CD4-positive, alpha-beta T cell treated with Interleukin-15 for 4 hours (primary cell): ENCODE results near the gene RFWD3.

ENCODE experiments used
- DNase-seq: peaks from one replicate; pipeline ENCODE4 v3.0.0-alpha.2; 2020; ENCODE audit warnings: low spot score

The RFWD3 gene

GRCh38 chr16:74622005-74622404 is 44.7 kb downstream of the RFWD3 start:
- no peak for DNase-seq

- DNase-seq = no peak
These were observed 49.4 kb downstream of the RFWD3 start for GRCh38 chr16:74617206-74617788.

DNA sequence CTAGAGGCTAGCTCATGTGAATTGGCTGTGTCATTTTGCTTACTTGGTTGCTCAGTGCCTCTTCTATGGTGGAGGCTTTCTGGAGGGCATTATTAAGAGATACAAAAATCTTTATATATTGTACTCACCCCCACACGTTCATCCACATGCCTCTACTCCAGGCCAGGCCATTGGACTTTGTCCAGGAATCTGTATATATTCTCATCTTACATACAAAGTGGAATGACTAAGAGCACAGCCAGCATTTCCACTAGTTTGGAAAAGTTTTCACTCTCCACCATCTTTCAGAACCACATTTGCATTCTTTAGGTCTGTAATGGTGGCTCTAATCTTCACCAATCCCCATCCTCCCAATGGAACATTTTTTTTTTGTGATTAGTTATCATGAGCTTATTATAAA is 55.0 kb downstream of the RFWD3 start:
- DNase-seq = no peak

GRCh38 chr16:74608944-74609343 is 57.7 kb downstream of the RFWD3 start:
- DNase-seq = peak; percentile 60

GRCh38 chr16:74608381-74608780 is 58.3 kb downstream of the RFWD3 start:
- DNase-seq = no peak

DNA sequence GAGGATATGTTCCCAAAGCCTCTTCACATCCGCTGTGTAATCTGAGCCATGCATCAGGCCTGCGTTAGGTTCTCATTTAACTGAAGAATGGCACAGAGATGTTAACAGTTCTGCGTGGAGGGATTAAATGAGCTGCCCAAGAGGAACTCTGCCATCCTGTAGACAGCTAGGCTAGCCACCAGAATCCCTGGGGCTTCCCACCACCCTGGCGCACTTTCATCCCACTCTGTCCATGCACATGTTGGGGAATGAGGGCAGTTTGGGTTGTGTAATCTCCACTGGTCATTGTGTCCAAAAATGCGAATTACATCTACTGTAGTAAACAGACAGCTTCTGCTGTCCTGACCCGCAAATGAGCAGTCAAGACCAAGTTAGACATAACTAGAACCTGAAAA is 58.7 kb downstream of the RFWD3 start:
- DNase-seq = no peak

GRCh38 chr16:74607310-74607961 is 59.2 kb downstream of the RFWD3 start:
- no peak for DNase-seq

- DNase-seq = peak; percentile 88
These were observed 60.0 kb downstream of the RFWD3 start, which contains the start of gene GLG1 for GRCh38 chr16:74606521-74607309. Gene GLG1, minus strand, starts transcription at chr16:74607114. Its CDS starts 20 bp downstream, at chr16:74607094.

DNA sequence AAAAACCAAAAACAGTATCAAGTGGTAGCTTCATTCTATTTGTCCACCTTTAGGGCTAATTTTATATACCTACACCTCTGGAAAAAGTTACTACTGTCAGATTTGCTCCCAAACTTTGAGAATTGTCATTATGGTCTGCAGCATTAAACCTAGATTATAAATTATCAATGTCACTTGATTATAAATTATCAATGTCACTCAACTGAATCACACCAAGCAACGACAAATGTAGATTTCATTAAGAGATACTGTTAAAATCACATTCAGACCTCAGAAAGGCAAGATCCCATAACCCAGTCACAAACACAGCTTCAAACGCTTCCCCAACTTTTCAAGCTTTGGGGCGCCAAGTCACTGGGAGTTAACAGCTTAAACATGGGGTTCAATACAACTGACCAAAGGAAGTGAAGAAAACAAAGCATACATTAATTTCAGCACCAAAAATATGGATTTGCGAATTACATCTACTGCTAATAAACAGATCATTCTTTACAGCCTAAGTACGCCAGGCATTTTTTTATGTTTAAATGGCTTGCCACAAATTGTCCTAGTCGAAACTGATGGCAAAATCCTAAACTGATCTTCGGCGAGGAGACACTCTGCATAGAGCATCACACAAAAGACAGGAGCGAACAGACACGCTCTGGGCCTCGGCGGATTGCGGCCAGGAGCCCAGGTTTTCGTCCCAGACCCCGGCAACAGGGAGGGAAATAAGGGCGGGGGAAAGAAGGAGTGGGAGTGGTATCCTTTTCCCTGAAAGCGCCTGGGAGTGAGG is 60.7 kb downstream of the RFWD3 start:
- DNase-seq = no peak

- DNase-seq = no peak
These were observed 61.3 kb downstream of the RFWD3 start for GRCh38 chr16:74605332-74605731.

- DNase-seq = no peak
These were observed 62.8 kb downstream of the RFWD3 start for GRCh38 chr16:74603848-74604247.

DNA sequence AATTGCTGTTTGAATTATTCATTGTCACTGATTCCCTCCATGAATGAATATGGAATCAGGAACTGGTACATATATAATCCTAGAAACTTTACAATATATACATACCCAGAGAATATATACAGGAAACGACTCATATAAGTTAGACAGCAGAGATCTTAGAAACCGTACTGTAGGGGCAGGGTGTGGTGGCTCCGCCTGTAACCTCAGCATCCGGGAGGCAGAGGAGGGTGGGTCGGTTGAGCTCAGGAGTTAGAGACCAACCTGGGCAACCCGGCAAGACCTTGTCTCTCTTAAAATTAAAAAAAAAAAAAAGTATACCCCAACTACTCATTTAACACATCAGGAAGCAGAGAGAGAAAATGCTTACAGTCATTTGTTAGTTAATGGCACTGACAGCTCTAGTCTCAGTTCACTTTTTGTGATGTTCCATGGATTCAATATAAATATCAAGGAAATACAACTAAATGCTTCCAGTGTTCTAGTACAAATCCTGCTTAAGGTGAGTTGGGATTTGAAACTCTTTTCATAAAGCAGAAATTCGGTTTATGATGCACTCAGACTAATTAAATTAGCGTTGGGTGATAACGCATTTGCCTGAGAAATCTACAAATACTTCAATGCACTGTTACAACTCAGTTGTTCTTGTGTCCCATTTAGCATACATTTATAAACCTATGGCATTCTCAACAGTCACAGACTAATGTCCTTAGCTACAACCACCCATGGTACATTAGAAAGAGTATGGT is 65.4 kb downstream of the RFWD3 start:
- DNase-seq = peak; percentile 77

DNA sequence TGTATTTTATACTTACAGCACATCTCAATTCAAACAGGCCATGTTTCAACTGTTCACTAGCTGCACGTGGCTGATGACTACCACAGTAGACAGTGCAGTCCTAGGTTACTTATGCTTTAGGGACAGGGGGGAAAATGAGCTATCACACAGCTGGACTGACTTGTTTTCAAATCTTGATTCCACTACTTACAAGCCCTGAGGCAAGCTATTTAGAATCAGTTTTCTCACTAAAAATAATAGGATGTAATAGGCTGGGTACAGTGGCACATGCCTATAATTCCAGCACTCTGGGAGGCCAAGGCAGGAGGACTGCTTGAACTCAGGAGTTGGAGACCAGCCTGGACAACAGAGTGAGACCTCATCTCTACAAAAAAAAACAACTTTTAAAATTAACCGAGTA is 70.1 kb downstream of the RFWD3 start:
- no peak for DNase-seq

GRCh38 chr16:74592847-74593246 is 73.8 kb downstream of the RFWD3 start:
- no peak for DNase-seq

- no peak for DNase-seq
These were observed 74.6 kb downstream of the RFWD3 start for GRCh38 chr16:74591876-74592650.

- no peak for DNase-seq
These were observed 79.7 kb downstream of the RFWD3 start for GRCh38 chr16:74586948-74587347.

GRCh38 chr16:74585846-74586443 is 80.7 kb downstream of the RFWD3 start:
- no peak for DNase-seq

DNA sequence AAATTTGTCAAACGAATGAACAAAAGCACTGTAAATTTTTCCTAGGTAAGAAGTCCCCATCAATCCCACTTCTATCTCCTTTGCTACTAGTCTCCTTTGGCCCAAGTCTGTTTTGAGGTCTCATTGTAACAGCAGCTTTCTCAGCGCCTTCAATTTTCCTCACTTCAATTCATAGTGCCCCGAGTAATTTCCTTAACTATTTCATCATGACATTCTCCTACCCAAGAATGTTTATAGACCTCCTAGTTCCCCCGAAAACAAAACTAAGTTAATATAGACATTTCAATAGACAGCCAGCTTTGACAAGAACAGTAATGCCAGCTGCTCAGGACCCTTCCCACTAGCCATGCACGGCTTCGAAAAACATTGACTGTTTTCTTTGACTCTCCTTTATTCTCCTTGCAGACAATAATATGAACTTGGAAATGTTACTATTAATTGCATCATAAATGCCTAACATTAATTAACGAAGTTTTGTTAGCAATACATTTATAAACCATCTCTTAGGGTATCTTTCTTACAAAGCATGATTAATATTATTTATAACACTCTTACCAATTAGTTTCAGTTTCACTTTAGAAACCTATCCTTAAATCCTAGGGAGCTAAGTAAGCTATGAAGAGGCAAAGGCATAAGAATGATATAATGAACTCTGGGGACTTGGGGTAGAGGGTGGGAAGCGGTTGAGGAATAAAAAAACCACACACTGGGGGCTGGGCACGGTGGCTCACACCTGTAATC is 82.6 kb downstream of the RFWD3 start:
- DNase-seq = no peak

GRCh38 chr16:74582970-74583369 is 83.7 kb downstream of the RFWD3 start:
- DNase-seq = no peak

DNA sequence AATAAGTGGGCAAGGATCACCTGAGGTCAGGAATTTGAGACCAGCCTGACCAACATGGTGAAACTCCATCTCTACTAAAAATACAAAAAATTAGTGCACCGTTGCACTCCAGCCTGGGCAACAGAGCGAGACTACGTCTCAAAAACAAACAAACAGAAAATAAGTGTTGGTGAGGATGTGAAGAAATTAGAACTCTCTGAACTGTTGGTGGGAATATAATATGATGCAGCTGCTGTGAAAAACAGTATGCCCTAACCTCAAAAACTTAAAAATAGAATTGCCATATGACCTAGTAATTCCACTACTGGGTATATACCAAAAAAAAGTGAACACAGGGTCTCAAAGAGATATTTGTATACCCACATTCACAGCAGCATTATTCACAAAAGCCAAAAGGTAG is 85.8 kb downstream of the RFWD3 start:
- DNase-seq = no peak
